Neural cell (in vitro differentiated cells): ENCODE data around the gene KMT2B. TPM values are rescaled to one million over a fixed set of nuclear protein-coding genes. Genes with fewer than 3 reads are reported as not detected.

Experiments used
- H2AFZ ChIP-seq: fragments of 200-600, 300-800 bp; sonication (generic), shearing (Covaris generic); 2 replicates; pipeline ENCODE4 v1.6.0; 2014; ENCODE audit warnings: low read depth, mild to moderate bottlenecking, antibody characterized with exemption, low read length, moderate library complexity
- H3F3A ChIP-seq: fragments of 200-600 bp; shearing (Covaris generic); 2 replicates; pipeline ENCODE4 v1.6.1; 2016; ENCODE audit warnings: mild to moderate bottlenecking, moderate library complexity, mixed read lengths, antibody characterized with exemption, low read length; ENCODE audit not compliant: insufficient read depth, poor library complexity, severe bottlenecking
- H3K27ac ChIP-seq: fragments of 200-600, 300-800 bp; sonication (generic), shearing (Covaris generic); 2 replicates; pipeline ENCODE4 v1.5.1; 2014; ENCODE audit warnings: mild to moderate bottlenecking, low read length, moderate library complexity
- H3K27me3 ChIP-seq: fragments of 300-800, 200-600 bp; sonication (generic), shearing (Covaris generic); 2 replicates; pipeline ENCODE4 v1.6.0; 2014; ENCODE audit warnings: mild to moderate bottlenecking, low read depth, low read length, moderate library complexity; ENCODE audit not compliant: insufficient read depth
- H3K36me3 ChIP-seq: fragments of 300-800, 200-600 bp; sonication (generic), shearing (Covaris generic); 2 replicates; pipeline ENCODE4 v1.5.1; 2014; ENCODE audit warnings: mild to moderate bottlenecking, antibody characterized with exemption, low read length, moderate library complexity; ENCODE audit not compliant: insufficient read depth
- H3K4me2 ChIP-seq: fragments of 300-800, 200-600 bp; sonication (generic), shearing (Covaris generic); 2 replicates; pipeline ENCODE4 v1.6.0; 2014; ENCODE audit warnings: mild to moderate bottlenecking, low read length
- H3K4me3 ChIP-seq: fragments of 300-800, 200-600 bp; sonication (generic), shearing (Covaris generic); 2 replicates; pipeline ENCODE4 v1.5.1; 2014; ENCODE audit warnings: mild to moderate bottlenecking, low read length, moderate library complexity
- H3K79me2 ChIP-seq: fragments of 200-600 bp; shearing (Covaris generic); replicated peaks from 2 replicates; pipeline ENCODE4 v1.6.0; 2014; ENCODE audit warnings: mild to moderate bottlenecking, low read length, moderate library complexity; ENCODE audit not compliant: insufficient read depth
- H3K9ac ChIP-seq: fragments of 300-800, 200-600 bp; sonication (generic), shearing (Covaris generic); 2 replicates; pipeline ENCODE4 v1.6.1; 2016; ENCODE audit warnings: mild to moderate bottlenecking, low read length, mixed read lengths
- H3K9me2 ChIP-seq: fragments of 200-600 bp; shearing (Covaris generic); 2 replicates; pipeline ENCODE4 v1.6.1; 2016; ENCODE audit warnings: mild to moderate bottlenecking, low read length, mixed read lengths; ENCODE audit not compliant: insufficient read depth
- H3K9me3 ChIP-seq: fragments of 200-600, 300-800 bp; sonication (generic), shearing (Covaris generic); 2 replicates; pipeline ENCODE4 v1.6.1; 2016; ENCODE audit warnings: mild to moderate bottlenecking, mixed run types, low read length, moderate library complexity, mixed read lengths
- H4K20me1 ChIP-seq: fragments of 200-600 bp; shearing (Covaris generic); 2 replicates; pipeline ENCODE4 v1.6.1; 2016; ENCODE audit warnings: mild to moderate bottlenecking, mixed run types; ENCODE audit not compliant: insufficient read depth
- CTCF ChIP-seq: fragments of 450-650 bp; IDR thresholded peaks from 2 replicates; pipeline ENCODE4 v1.5.1; 2014; ENCODE audit warnings: antibody characterized with exemption, mild to moderate bottlenecking, moderate library complexity; ENCODE audit not compliant: poor library complexity, severe bottlenecking
- EP300 ChIP-seq: fragments of 450-650 bp; conservative IDR thresholded peaks from 2 replicates; pipeline ENCODE4 v1.6.1; 2014; ENCODE audit warnings: antibody characterized with exemption, mild to moderate bottlenecking, moderate library complexity; ENCODE audit not compliant: poor library complexity, severe bottlenecking
- EZH2 ChIP-seq: fragments of 200-600, 300-800 bp; shearing (Covaris generic), sonication (generic); IDR thresholded peaks from 2 replicates; pipeline ENCODE4 v1.6.1; 2014; ENCODE audit warnings: antibody characterized with exemption, low read length, borderline replicate concordance, mild to moderate bottlenecking; ENCODE audit not compliant: insufficient read depth, poor library complexity, severe bottlenecking
- MXI1 ChIP-seq: fragments of 450-650 bp; conservative IDR thresholded peaks from 2 replicates; pipeline ENCODE4 v1.6.1; 2014; ENCODE audit warnings: antibody characterized with exemption, mild to moderate bottlenecking; ENCODE audit not compliant: poor library complexity, severe bottlenecking
- POLR2AphosphoS5 ChIP-seq: IDR thresholded peaks from 2 replicates; pipeline ENCODE4 v1.6.1; 2012
- RAD21 ChIP-seq: fragments of 450-650 bp; conservative IDR thresholded peaks from 2 replicates; pipeline ENCODE4 v1.6.1; 2014; ENCODE audit warnings: antibody characterized with exemption, mild to moderate bottlenecking, moderate library complexity
- REST ChIP-seq: IDR thresholded peaks from 2 replicates; pipeline ENCODE4 v1.6.1; 2012; ENCODE audit warnings: borderline replicate concordance
- SMC3 ChIP-seq: fragments of 450-650 bp; conservative IDR thresholded peaks from 2 replicates; pipeline ENCODE4 v1.6.1; 2014; ENCODE audit warnings: antibody characterized with exemption, mild to moderate bottlenecking, moderate library complexity; ENCODE audit not compliant: poor library complexity
- TAF1 ChIP-seq: IDR thresholded peaks from 2 replicates; pipeline ENCODE4 v1.6.1; 2012; ENCODE audit warnings: low read depth
- polyA plus RNA-seq: library from polyadenylated mRNA; depleted of rRNA; stranded (reverse); fragments of >200 nt; gene quantifications from 2 replicates; pipeline ENCODE4 v1.2.3, GENCODE V29; 2014

The KMT2B gene
- polyA plus RNA-seq, 1 donor from 2014 or later, result 15.8 TPM

- Histone ChIP-seq H3K36me3 (no peaks in the 10 kb centered on the region), H3K27me3 (no peaks in the 10 kb centered on the region), H3K4me3 (no peak overlapping the region), H3K79me2 (no peaks in the 10 kb centered on the region), H2AFZ (no peak overlapping the region), H3K27ac (no peak overlapping the region), H3K9me3 (no peaks in the 10 kb centered on the region), H3K4me2 (no peak overlapping the region), H3F3A (no peaks in the 10 kb centered on the region), H4K20me1 (no peaks in the 10 kb centered on the region), H3K9ac (no peak overlapping the region), H3K9me2 (no peaks in the 10 kb centered on the region)
- no peak for TF ChIP-seq EZH2
- TF ChIP-seq POLR2AphosphoS5, result no peak
- no peak for TF ChIP-seq EP300
- TF ChIP-seq REST, result no peak
- no peak for TF ChIP-seq CTCF
- TF ChIP-seq RAD21, result no peak
- no peak for TF ChIP-seq SMC3
- TF ChIP-seq TAF1, result no peak
- no peak for TF ChIP-seq MXI1
Observed at GRCh38 chr19:35729763-35730162, 12.0 kb downstream of the KMT2B start.

- Histone ChIP-seq H3K27me3 (no peaks in the 10 kb centered on the region), H3K9me3 (no peaks in the 10 kb centered on the region), H4K20me1 (no peaks in the 10 kb centered on the region), H3K9ac (no peak overlapping the region), H3K4me2 (no peak overlapping the region), H3K9me2 (no peaks in the 10 kb centered on the region), H3K79me2 (no peaks in the 10 kb centered on the region), H3F3A (no peaks in the 10 kb centered on the region), H2AFZ (no peak overlapping the region), H3K4me3 (no peak overlapping the region), H3K36me3 (no peaks in the 10 kb centered on the region), H3K27ac (no peak overlapping the region)
- TF ChIP-seq CTCF, result no peak
- TF ChIP-seq EZH2, result no peak
Observed at GRCh38 chr19:35730326-35730725, 12.5 kb downstream of the KMT2B start.
